GM10847 (cell line): ENCODE results near the gene PLPP4.

Experiments used
- POLR2A ChIP-seq: IDR thresholded peaks from 2 replicates; pipeline ENCODE4 v1.6.1; 2011; ENCODE audit not compliant: insufficient read length; ENCODE audit errors: extremely low read depth

PLPP4 gene

GRCh38 chr10:120517881-120518484 lies 61.0 kb downstream of the PLPP4 start:
- no peak for TF ChIP-seq POLR2A

DNA sequence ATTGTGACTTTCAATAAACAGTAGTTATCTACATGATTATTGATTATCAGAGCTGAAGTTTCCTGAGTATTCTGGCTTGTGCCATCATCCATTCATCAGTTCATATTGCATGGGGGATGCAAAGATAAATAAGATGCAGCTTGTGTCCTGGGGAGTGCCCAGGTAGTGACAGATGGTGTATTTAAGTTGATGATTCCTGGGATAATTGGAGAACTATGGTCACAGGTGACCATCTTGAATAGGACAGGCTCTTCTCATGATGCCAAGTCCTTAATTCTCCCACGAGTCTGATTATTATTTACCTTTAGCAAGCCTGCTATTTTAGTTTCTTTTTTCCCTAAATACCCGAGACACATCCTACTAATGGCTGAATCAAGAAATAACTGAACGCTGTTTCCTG lies 64.9 kb downstream of the PLPP4 start:
- no peak for TF ChIP-seq POLR2A

GRCh38 chr10:120527691-120528090 lies 70.7 kb downstream of the PLPP4 start:
- TF ChIP-seq POLR2A, result no peak

DNA sequence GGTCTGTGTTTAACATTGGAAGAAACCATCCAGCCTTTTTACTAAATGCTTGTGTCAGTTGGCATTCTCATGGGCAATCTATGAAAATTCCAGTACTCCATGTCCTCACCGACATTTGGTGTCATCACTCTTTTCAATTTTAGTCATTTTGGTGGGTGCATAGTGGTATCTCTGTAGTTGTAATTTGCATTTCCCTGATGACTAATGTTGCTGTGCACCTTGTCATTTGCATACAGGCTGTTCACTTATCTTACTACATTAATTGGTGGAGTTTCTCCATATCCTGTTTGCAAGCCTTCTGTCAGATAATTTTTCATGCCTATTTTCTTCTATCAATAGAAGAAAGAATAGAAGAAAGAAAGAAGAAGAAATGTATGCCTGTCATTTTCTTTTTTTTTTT lies 73.7 kb downstream of the PLPP4 start:
- TF ChIP-seq POLR2A, result no peak

DNA sequence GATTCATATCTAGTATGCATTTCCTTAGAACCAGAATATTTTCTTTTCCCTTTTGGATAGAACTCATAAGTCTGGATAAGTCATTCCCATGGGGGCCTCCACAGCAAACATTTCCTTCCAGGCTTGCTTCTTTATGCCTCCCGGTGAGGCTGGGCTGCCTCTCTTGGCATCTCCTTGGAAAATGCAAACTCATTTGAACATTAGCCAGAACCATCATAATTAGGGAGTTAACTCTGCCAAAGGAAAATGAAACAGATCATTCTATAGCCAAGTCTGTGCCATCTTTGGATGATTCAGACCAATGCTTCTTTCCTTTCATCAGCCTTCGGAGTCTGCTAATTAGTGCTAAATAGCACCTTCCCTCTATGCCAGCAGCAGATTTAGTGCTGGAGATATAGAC lies 81.1 kb downstream of the PLPP4 start:
- no peak for TF ChIP-seq POLR2A

DNA sequence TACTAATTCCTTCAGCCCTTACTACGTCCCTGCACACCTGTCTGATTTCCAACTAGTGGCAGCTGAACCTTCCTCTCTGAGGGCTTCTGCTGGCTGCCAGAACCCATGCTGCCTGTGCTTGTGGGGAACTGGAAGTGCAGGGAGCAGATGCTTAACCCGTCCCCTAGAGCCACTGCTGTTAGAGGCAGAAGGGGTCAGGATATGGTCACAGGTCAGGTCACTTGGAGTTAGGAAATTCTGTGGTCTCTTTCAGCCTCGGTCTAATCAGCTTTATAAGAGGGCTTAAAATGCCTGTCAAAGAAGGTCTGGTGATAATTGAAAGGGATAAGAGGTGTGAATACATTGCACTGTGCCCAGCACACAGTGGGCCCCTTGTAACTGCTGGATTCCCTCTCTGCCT lies 82.0 kb downstream of the PLPP4 start:
- TF ChIP-seq POLR2A, result no peak

- no peak for TF ChIP-seq POLR2A
These were observed 83.5 kb downstream of the PLPP4 start for GRCh38 chr10:120540486-120540885.

- no peak for TF ChIP-seq POLR2A
These were observed 85.0 kb downstream of the PLPP4 start for GRCh38 chr10:120541984-120542383.

GRCh38 chr10:120542591-120542990 lies 85.6 kb downstream of the PLPP4 start:
- TF ChIP-seq POLR2A, result no peak

GRCh38 chr10:120543291-120543690 lies 86.3 kb downstream of the PLPP4 start:
- no peak for TF ChIP-seq POLR2A

DNA sequence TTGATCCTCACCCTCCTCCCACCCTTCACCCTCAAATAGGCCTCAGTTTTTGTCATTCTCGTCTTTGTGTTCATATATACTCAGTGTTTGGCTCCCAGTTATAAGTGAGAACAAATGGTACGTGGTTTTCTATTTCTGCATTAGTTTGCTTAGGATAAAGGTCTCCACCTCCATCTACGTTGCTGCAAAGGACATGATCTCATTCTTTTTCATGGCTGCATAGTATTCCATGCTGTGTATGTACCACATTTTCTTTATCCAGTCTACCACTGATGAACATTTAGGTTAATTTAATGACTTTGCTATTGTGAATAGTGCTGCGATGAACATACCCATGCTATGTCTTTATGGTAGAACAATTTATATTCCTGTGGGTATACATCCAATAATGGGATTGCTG lies 91.2 kb downstream of the PLPP4 start:
- TF ChIP-seq POLR2A, result no peak

DNA sequence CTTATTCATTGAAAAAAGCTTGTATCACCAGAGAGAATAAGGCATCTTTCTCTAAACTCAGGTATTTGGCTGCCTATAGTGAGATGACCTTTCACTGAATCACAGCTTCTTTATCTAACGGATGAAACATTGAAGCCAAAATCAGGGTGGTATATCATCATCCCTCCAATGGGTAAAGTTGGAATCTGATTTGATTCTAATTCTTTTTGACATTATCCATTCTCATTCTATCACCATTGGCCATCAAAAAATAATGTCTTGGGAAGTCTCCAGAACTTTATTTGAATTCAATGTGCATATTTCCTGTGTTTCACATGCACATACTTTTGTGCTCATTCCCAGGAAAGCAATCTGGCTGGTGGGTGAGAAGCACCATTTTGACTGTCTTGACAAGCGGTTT lies 95.2 kb downstream of the PLPP4 start:
- TF ChIP-seq POLR2A, result no peak

GRCh38 chr10:120553911-120554310 lies 96.9 kb downstream of the PLPP4 start:
- no peak for TF ChIP-seq POLR2A

GRCh38 chr10:120555436-120555835 lies 98.4 kb downstream of the PLPP4 start:
- TF ChIP-seq POLR2A, result no peak

DNA sequence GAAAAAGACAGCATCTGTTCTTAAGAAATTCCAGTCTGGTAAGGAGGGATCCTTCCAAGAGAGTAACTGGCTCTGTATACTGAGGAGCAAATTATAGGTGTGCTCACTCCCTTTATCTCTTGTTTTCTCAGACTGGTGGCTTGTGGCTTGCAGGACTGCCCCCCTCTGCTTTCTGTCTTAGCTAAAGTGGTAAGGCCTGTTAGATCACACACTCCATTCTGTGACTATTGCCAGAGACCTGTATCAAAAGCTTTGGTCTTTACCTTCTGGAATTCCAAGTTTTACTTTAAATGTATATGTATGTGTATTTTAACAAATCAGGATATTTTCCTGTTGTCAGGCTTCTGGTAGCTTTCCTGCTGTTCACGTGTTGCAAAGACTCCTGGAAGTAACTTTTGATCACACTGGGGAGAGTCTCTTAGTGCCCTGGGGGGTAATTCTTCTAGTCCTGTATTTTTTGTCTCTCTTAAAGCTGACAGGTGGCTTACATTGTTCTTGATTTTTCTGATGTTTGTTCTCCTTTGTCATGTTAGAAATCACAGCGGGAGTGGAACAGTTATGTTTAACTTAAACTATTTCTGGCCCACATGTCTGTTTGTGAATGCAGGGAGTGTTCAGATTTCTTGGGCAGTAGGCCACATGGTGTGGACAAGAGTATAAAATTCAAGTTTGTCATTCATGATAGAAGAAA lies 99.0 kb downstream of the PLPP4 start:
- TF ChIP-seq POLR2A, result no peak

GRCh38 chr10:120557311-120557710 lies 100.3 kb downstream of the PLPP4 start:
- TF ChIP-seq POLR2A, result no peak

- no peak for TF ChIP-seq POLR2A
These were observed 102.8 kb downstream of the PLPP4 start for GRCh38 chr10:120559800-120560199.
